22Rv1 (cell line): ENCODE results near the gene CDIP1.

Source experiments
- CTCF ChIP-seq: fragments of 450-650 bp; IDR thresholded peaks from 2 replicates; pipeline ENCODE4 v1.5.1; 2017; ENCODE audit warnings: mild to moderate bottlenecking
- ZFX ChIP-seq: fragments of 450-650 bp; IDR thresholded peaks from 2 replicates; pipeline ENCODE4 v1.6.1; 2017; ENCODE audit warnings: antibody characterized with exemption, borderline replicate concordance

GRCh38 chr16:4572715-4573114 lies 34.1 kb upstream of the CDIP1 start:
- no peak for TF ChIP-seq CTCF
- TF ChIP-seq ZFX, result no peak
